ENCODE measurements around the gene SIRPG.

SIRPG gene

GRCh38 chr20:1587781-1588532 is 69.6 kb downstream of the SIRPG start:
- DNase-seq (ENCODE audit: low read depth in 2 of 2), result no peak
- no peak overlapping the region for H3K4me3 ChIP-seq (replicated peaks in 1 of 2; ENCODE audit: low read depth in 2 of 2, low read length in 2 of 2)
- no peak for TF ChIP-seq CTCF (IDR thresholded peaks at IDR 0.05; ENCODE audit: low read depth, low read length)

- no peak overlapping the region for H3K4me3 ChIP-seq (replicated peaks in 1 of 2; ENCODE audit: low read depth in 2 of 2, low read length in 2 of 2)
- no peak for DNase-seq (ENCODE audit: low read depth in 2 of 2)
- no peak for TF ChIP-seq CTCF (IDR thresholded peaks at IDR 0.05; ENCODE audit: low read depth, low read length)
Observed at GRCh38 chr20:1579488-1579887, 78.1 kb downstream of the SIRPG start.
